ENCODE results near the gene LRRC46. TPM values are rescaled to one million over a fixed set of nuclear protein-coding genes. Genes with fewer than 3 reads are reported as not detected.
A peak's percentile ranks its signal among the peaks of the same experiment; 100 is the strongest.

Gene LRRC46
- total and polyA plus RNA-seq, 10 donors = 0.42 to 1.4 (median 1.1) TPM

GRCh38 chr17:47879776-47880454, 48.4 kb downstream of the LRRC46 start:
- intact Hi-C loops (cut with DNase I; ENCODE audit: low total_unique reads) = no loop called here

GRCh38 chr17:47882247-47882646, 50.8 kb downstream of the LRRC46 start:
- TF ChIP-seq CTCF (IDR thresholded peaks at IDR 0.05 in 8 of 11, conservative IDR thresholded peaks at IDR 0.05 in 3 of 11) (no peak), POLR2A (IDR thresholded peaks at IDR 0.05) (no peak), POLR2AphosphoS5 (IDR thresholded peaks at IDR 0.05) (peak in 1 of 3 donors; percentile 32)
- WGBS, 5 donors = 12 to 29% (median 15%) methylated on average over 7 of the region's 7 CpGs
- Histone ChIP-seq H3K36me3 (no peaks in the 10 kb centered on the region), H3K4me1 (peaks cover 7 to 44% (median 24%) of the 10 kb centered on the region in 6 donors), H3K9me3 (no peaks in the 10 kb centered on the region), H3K27me3 (replicated peaks in 1 of 7) (peaks cover 0 to 12% (median 0%) of the 10 kb centered on the region in 7 donors), H3K27ac (peak overlapping the region in 7 of 8 donors; percentile 13 to 61 (median 36)), H3K4me3 (peak overlapping the region in 2 of 8 donors; percentile 0 to 52)
- no peak for DNase-seq
- intact Hi-C loops (cut with DNase I; ENCODE audit: low total_unique reads) = no loop called here

More at GRCh38 chr17:47879776-47880454, 48.4 kb downstream of the LRRC46 start:
- DNase-seq = no peak
- TF ChIP-seq POLR2A (IDR thresholded peaks at IDR 0.05) (no peak), CTCF (IDR thresholded peaks at IDR 0.05 in 8 of 11, conservative IDR thresholded peaks at IDR 0.05 in 3 of 11) (no peak), POLR2AphosphoS5 (IDR thresholded peaks at IDR 0.05) (no peak)
- WGBS, 5 donors = 85 to 92% (median 85%) methylated on average over 8 of the region's 8 CpGs
- Histone ChIP-seq H3K27ac (no peak overlapping the region), H3K27me3 (replicated peaks in 1 of 7) (peaks cover 0 to 25% (median 0%) of the 10 kb centered on the region in 7 donors), H3K9me3 (no peaks in the 10 kb centered on the region), H3K4me3 (no peak overlapping the region), H3K4me1 (peaks cover 7 to 35% (median 20%) of the 10 kb centered on the region in 6 donors), H3K36me3 (no peaks in the 10 kb centered on the region)

GRCh38 chr17:47882695-47883588, 51.5 kb downstream of the LRRC46 start:
- H3K27ac ChIP-seq = peak overlapping the region in 6 of 8 donors; percentile 13 to 61 (median 44)
- peak overlapping the region in 2 of 8 donors; percentile 0 to 52 for H3K4me3 ChIP-seq
- no peak for TF ChIP-seq CTCF (IDR thresholded peaks at IDR 0.05 in 8 of 11, conservative IDR thresholded peaks at IDR 0.05 in 3 of 11)
- no peak for TF ChIP-seq POLR2AphosphoS5 (IDR thresholded peaks at IDR 0.05)
- no peak for TF ChIP-seq POLR2A (IDR thresholded peaks at IDR 0.05)
- no peaks in the 10 kb centered on the region for H3K9me3 ChIP-seq
- H3K36me3 ChIP-seq = no peaks in the 10 kb centered on the region
- WGBS, 5 donors = 77 to 90% (median 85%) methylated on average over 9 of the region's 9 CpGs
- intact Hi-C loops (cut with DNase I; ENCODE audit: low total_unique reads) = no loop called here
- no peak for DNase-seq
- H3K27me3 ChIP-seq (replicated peaks in 1 of 7) = peaks cover 0 to 6% (median 0%) of the 10 kb centered on the region in 7 donors
- peaks cover 7 to 44% (median 24%) of the 10 kb centered on the region in 6 donors for H3K4me1 ChIP-seq

Data from spleen (tissue), 11 donors.